GM19328 (cell line): Measurements from ENCODE around the gene GSTM5.
"Not testable (repeated sequence)": the region's sequence is repeated elsewhere in the genome, so short reads cannot be mapped to it uniquely, and the experiment has no call there.

Experiments used
- ATAC-seq: cut with Tn5 transposase; IDR thresholded peaks from one replicate; pipeline ENCODE4 v1.9.1; 2021; ENCODE audit warnings: mild to moderate bottlenecking, moderate library complexity; ENCODE audit not compliant: unreplicated experiment

GSTM5 gene

DNA sequence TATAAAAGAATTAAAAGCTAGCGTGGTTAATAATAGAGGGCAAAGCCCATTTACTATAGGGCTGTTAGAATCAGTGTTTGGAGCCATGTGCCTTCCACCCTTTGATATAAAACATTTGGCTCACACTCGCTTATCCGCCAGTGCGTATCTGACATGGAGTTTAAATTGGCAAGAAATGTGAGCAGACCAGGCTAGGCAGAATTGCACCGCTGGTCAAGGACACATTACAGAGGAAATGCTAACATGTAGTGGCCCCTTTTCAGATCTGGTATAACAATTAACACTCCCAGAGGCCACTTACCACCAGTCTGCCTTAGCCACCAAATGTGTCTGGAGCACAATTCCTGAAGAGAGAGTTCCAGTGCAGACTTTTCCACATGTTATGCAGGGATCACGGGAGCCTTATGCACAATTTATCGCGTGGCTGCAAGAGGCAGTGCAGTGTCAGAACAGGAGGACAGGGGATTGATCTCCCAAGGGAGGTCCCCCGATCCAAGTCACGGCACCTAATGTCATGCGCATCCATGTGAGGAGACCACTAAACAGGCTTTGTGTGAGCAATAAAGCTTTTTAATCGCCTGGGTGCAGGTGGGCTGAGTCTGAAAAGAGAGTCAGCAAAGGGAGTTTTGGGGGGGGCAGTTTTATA, 14.8 kb downstream of the GSTM5 start:
- ATAC-seq: no peak

DNA sequence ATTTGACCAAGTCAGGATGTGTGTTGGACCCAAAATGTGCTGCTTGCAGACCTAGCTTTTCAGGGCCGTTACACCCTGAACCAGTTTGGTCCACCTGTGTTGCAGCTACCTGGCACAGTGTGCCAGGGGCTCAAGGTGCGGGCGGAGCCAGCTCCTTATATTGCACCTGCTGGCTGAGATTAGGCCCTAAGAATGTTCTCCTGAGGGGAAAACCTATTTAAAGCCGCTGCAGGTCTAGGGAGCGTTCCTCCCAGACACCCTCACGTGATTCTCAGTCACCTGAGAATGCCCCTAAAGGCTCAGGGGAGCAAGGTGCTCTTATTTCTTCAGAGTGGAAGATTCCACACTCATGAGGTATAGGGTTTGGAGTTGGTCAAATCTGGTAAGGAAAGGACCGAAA, 16.8 kb downstream of the GSTM5 start:
- ATAC-seq: no peak

DNA sequence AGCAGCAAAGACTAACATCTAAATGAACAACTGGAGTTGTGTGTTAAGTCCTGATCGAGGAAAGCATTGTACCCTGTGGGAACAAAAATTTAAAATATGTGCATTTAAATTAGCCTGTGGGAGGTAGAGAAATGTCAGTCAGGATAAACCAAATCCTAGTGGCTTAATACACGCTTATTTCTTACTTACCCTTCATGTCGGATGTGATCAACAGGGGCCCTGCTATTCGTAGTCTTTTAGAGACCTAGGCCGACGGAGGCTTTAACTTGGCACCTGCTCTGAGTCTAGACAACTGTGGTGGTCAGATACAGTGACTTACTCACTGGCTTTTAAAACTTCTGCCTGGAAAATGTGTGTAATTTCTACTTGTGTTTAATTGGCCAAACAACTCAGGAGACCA, 18.6 kb downstream of the GSTM5 start:
- ATAC-seq: no peak

GRCh38 chr1:109732390-109732881, 20.4 kb downstream of the GSTM5 start:
- no peak for ATAC-seq

GRCh38 chr1:109733236-109733870, 21.3 kb downstream of the GSTM5 start:
- ATAC-seq: no peak

DNA sequence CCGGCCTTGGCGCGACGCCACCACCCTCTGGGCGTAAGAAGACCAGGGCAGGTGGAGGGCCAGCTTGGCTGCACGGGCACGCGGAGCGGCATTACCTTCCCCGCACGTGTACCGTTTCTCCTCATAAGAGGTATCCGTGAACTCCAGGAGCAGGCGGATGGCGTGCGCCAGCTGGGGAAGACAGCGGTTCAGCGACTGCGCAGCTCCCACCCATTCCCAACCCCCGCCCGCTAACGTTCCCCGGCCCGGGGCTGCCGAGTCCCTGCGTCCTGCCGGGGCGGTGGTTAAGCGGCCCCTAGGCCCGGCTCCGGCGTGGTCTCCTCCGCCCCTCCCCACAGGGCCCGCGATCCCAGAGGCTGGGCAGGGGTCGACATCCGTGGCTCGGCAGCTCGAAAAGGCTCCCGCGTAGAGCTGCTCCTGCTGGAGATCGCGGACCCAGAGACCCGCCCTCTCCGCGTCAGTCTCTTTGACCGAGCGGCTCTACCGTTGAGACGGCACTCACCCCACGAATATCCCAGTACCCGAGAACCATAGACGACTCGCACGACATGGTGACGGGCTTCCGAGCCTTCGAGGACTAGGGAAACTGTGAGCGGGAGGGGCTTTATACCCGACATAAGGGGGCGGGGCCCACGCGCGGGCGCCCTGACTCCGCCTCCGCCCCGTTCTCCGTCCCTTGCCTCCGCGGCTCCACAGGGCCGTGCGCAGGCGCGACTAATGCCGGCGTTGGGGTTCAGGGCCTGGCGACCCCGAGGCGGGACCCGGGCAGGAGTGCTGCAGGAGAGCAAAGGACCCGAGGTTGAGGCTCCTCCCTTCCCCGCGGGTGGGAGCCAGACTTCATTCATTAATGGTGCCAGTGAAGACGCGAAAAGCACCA, 27.9 kb downstream of the GSTM5 start:
- ATAC-seq: no peak

DNA sequence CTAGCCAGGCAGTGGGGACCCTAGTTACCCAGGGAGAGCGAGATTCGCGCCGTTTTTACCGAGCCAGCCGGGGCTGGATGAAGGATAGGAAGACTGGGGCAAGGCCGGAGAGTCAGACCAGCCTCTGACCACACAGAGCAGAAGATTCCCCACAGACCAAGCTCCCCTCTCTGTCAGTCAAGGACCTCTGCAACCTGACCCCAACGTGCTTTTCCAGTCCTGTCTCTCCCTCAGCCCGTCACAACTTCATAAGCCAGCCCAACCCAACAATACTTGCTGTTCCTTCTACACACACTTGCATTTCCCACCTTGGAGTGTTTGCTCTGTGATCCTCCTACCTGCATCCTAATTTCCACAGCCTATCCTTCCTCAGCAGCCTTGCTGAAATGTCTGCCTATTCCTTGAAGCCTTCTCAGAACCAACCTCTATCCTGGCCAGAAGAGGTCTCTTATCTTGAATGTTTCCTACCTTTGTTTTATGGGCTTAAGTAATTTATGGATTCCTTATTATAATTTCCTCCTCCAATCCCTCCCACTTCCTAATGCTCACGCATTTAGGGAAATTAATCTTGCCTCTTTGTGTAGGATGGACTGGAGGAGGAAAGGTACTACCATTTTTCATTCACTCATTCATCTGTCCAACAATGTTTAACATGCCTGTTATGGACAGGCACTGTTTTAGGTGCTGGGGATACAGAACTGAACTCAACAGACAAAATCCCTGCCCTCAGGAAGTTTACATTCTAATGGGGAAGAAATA, 28.7 kb downstream of the GSTM5 start, which contains the start of gene GSTM3:
GSTM3 (minus strand) TSS at position 424 of the 759 bp plus-strand sequence. CDS start 751 bp downstream, outside the sequence.
- ATAC-seq: no peak

- not testable (repeated sequence) for ATAC-seq
These were observed 36.3 kb downstream of the GSTM5 start for GRCh38 chr1:109748311-109748710.

- ATAC-seq: no peak
These were observed 37.2 kb downstream of the GSTM5 start for GRCh38 chr1:109749221-109749620.

- no peak for ATAC-seq
These were observed 38.3 kb downstream of the GSTM5 start for GRCh38 chr1:109750241-109750882.

DNA sequence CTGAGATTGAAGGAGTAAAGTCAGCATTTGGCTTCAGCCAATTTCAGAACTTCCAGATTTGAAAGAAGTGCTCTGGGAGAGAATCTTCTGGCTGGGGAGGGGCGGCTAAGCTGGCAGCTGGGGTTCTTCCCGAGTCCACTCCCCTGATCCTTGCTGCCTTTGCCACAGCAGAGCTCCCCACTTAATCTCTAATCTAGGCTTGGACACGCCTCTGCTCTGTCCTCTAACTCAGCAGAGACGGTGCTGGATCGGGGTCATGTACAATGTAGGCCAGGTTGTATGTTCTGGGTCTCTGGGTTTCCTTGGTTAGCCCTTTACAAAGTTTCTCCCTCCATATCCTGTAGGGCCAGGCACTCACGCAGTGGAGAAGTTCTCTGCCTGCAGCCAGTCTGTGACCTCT, 38.9 kb downstream of the GSTM5 start:
- ATAC-seq: no peak

DNA sequence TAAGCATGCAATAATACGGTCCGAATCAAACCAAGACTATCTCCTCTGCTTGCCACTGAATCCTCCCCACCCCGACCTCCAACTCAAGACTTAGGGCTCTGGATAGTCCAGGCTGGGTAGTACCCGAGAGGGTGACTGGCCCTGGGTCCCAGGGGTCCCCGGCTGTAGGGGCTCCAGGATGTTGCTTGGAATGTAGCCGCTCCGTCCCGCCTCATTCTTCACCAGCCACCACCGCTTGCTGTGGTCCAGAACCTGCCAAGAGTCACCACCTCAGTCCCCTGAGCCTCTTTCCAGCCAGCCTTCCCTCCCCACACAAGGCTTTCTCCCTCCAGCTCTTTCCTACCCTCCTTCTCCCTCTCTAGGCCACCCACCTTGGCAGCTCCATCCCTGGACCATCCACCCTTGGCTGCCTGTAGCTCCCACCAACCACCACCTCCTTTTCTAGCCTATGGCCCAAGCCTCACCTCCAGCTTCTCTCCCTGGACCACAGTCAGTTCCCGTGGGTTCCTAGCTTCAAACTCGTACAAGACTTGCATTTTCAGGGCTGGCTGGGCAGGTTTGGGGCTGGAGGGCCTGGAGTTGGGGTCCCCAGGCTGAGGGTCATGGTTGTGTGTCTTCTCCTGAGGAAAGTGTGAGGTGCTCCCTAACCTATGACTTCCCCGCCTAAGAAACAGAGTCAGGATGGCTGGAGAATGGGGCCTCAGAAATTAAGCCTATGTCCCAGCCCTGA, 39.6 kb downstream of the GSTM5 start:
- ATAC-seq: no peak

DNA sequence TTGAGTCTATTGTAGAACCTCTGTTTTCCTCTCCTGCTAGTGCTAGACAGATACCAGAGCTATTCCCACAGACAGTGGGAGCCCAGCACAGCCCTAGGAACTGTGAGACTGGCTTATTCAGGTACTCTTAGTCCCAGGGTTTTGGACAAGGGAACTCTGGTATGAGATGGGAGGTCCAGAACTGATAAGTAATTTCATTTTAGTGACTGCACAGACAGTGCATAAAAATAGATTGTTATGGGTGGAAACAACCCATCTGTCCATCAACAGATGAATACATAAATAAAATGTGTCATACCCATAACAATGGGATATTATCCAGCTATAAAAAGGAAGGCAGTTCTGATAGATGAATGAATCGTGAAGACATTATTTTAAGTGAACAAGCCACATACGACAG, 42.7 kb downstream of the GSTM5 start:
- ATAC-seq: no peak

GRCh38 chr1:109756325-109756724, 44.3 kb downstream of the GSTM5 start:
- not testable (repeated sequence) for ATAC-seq

DNA sequence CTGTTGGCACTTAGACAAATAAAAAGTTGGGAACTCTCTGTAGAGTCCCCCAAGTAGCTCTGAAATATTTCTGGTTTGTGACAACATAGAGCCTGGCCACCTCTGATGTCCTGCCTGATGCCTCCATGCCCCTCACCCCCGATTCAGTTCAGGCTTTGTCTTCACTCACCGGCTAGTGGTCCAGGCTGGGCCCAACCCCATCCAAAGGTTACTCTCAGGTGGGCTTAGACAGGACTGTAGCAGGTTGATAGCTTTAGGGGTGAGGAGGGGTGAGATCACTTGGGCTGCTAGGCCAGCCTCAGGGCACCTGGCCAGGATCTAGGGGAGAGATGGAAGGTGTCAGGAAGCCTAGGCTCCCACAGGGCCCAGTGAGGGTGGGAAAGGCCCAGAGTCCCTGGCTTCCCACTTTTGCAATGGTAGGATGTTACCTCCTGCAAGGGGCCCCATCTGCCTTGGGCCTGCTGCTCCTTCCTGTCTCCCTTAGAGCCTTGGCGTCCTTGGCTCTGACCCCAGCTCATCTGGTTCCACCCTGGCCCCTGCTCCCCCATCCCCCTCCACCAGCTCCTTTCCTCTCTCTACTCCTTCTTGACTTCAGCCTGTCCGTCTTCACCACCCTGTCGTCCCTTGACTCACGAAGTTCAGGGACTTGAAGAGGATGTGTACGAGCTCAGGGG, 44.9 kb downstream of the GSTM5 start:
- no peak for ATAC-seq

DNA sequence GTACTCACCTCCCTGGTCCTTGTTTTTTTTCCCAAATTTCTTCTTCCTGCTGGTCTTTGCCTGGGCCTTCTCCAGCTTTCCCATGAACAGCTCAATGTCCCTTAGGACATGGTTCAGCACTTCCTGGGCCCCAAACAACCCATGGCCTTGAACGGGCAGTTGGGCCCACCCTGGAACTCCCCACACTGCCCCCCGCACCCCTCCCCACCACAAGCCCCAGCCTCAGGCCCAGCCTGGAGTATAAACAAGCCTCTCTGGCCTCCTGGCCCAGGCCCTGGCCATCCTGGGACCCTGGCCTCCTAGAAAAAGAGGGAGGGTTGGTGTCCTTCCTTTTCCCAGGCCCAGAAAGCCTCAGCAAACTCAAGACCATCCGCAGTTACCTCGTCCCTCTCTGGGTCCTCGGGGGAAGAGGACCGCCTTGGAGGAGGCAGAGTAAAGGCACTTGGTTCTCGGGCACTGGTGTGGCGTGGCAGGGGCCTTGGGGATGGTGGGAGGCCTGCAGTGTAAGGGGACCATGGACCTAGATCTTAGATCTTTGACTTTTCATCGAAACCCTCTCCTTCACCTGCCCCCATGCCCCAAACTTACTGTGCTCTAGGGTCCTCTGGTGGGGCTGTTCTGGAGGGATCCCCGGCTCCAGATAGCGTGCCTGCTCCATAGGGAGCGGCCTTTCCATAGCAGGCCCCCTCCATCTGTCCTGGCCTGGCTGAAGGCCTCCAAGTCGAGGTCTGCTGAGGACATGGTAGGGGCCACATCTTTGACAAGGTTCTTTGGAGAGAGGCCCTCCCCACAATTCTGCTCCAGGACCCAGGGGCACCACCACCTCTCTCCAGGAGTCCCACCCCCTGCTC, 46.1 kb downstream of the GSTM5 start:
- no peak for ATAC-seq

DNA sequence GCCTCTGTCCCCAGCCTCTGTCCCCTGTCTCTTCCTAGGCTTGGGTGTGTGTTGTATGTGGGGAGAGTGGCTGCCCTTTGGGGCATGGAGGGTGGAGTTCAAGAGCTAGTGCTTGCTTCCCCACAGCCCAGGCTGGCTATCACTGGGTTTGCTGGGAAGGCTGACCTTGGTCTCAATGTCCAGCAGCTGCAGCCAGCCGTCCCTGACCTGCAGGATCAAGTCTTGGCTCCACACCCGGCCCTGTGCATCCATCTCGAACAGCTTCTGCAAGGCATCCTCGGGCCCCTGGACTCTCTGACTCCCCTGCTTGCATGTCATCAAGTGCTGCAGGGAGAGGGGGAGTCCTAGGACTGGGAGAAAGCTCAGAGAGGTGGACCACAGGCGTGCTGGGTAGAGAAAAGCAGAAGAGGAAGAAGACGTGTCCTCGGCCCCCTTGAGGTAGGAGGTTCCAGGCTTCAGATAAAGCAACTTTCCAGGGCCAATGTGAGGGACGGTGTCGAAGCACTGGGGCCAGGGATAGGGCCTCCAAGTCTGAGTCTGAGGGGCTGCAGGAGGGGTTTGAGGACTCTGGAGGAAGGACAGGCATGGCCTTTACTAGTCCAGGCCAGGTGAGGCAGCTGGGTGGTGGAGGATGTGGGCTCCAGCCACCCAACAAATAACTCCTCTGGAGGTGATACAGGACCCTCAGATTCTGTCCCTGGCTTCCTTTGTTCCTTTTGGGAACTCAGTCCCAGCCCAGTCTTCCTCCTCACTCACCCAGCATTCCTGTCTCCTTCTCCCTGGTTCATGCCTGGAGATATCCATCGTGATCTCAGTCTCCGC, 47.7 kb downstream of the GSTM5 start:
- ATAC-seq: no peak
